Measurements from ENCODE around the gene ZNF837. TPM values are rescaled to one million over a fixed set of nuclear protein-coding genes. Genes with fewer than 3 reads are reported as not detected.

The ZNF837 gene
- total RNA-seq, 1 donor from 2014 or later, result not detected

DNA sequence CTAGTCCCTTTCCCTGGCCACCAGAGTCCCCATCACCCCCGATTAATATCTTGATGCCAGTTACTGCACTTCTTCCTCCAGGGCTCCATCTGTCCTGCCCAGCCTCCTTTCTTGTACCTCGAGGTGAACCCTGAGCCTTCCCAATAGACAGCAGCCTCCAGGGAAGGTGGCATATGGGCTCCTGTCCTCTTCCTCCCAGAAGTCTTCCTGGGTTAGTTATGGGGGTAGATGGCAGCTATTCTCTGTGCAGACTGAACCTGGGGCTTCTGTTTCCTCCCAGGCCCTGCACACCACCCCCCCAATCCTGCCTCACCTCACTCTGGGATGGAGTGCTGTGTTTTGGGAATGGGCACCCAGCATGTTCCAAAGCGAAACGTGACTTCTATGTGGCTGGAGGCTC lies 17.3 kb upstream of the ZNF837 start:
- H3K4me3 ChIP-seq, result no peak overlapping the region
- peaks cover 16 to 22% of the 10 kb centered on the region in 2 donors for H3K36me3 ChIP-seq
- DNase-seq (ENCODE audit: low spot score in 2 of 2), result no peak
- no peaks in the 10 kb centered on the region for H3K27me3 ChIP-seq
- H3K27ac ChIP-seq, result no peak overlapping the region
- intact Hi-C loops (cut with DNase I), result no loop called here
- H3K9me3 ChIP-seq, result no peaks in the 10 kb centered on the region
- H3K4me1 ChIP-seq, result peaks cover 7 to 10% of the 10 kb centered on the region in 2 donors
- TF ChIP-seq, protein P1, sequence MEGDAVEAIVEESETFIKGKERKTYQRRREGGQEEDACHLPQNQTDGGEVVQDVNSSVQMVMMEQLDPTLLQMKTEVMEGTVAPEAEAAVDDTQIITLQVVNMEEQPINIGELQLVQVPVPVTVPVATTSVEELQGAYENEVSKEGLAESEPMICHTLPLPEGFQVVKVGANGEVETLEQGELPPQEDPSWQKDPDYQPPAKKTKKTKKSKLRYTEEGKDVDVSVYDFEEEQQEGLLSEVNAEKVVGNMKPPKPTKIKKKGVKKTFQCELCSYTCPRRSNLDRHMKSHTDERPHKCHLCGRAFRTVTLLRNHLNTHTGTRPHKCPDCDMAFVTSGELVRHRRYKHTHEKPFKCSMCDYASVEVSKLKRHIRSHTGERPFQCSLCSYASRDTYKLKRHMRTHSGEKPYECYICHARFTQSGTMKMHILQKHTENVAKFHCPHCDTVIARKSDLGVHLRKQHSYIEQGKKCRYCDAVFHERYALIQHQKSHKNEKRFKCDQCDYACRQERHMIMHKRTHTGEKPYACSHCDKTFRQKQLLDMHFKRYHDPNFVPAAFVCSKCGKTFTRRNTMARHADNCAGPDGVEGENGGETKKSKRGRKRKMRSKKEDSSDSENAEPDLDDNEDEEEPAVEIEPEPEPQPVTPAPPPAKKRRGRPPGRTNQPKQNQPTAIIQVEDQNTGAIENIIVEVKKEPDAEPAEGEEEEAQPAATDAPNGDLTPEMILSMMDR (IDR thresholded peaks at IDR 0.05), result no peak

DNA sequence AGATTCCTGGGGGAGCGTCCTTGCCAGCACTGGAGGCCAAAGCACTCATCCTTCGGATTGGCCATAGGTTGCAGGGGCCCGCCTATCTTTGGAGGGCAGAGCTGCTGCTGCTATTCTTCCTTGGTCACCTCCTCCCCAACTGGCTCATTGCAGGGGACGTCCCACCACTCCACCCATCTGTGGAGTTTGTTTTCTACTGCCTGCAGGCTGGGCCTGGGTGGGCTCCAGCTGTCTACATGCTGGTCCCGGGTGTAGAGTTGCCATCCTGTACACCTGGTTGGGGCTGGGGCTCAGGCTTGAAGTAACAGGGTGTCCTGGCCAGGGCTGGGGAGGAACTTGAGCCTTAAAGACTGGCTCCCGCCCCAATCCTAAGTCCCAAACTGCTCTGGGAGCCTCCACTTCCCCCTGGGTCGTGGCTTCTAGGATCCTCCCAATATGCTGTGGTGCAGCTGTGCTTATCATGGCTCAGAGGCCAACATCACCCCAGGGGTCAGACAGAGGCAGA lies 16.8 kb upstream of the ZNF837 start:
- no peak for DNase-seq (ENCODE audit: low spot score in 2 of 2)
- no peaks in the 10 kb centered on the region for H3K9me3 ChIP-seq
- no peaks in the 10 kb centered on the region for H3K27me3 ChIP-seq
- peaks cover 21 to 27% of the 10 kb centered on the region in 2 donors for H3K36me3 ChIP-seq
- no peak overlapping the region for H3K27ac ChIP-seq
- intact Hi-C loops (cut with DNase I), result no loop called here
- H3K4me3 ChIP-seq, result no peak overlapping the region
- TF ChIP-seq, protein P1 (IDR thresholded peaks at IDR 0.05), result no peak
- peaks cover 7 to 10% of the 10 kb centered on the region in 2 donors for H3K4me1 ChIP-seq

DNA sequence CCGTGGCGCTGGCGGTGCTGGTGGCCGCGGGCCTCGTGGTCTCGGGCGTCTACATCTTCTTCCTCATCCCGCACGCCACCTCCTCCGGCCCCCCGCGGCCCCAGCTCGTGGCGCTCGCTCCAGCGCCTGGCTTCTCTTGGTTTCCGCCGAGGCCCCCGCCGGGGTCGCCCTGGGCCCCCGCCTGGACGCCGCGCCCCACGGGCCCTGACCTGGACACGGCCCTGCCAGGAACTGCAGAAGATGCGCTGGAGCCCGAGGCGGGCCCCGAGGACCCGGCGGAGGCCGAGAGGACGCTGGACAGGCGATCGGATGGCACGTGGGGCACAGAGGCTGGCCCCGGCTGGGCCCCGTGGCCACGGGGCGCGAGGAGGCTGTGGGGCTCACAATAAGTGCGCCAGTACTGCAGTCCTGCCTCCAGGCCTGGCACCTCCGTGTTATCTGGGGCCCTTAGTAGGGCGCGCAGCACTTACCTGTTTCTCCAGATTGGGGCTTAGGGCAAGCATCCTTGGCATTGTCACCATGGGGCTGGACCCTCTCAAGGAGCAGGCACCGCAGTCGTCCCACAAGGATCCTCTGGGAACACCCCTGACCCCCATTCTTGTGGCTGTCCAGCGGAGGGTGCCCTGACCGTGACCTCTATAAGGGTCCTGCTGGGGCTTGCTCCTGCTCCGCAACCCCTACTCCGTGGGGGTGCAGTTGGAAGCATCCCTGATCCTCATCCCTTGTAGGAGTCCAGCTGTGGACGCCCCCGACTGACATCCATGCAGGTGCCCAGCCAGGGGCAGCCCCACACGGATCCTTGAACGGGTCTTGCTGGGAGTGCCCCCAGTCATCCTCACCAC lies 16.1 kb upstream of the ZNF837 start:
- H3K36me3 ChIP-seq, result peaks cover 24 to 33% of the 10 kb centered on the region in 2 donors
- peaks cover 7 to 10% of the 10 kb centered on the region in 2 donors for H3K4me1 ChIP-seq
- H3K27ac ChIP-seq, result no peak overlapping the region
- TF ChIP-seq, protein P1 (IDR thresholded peaks at IDR 0.05), result no peak
- no peak overlapping the region for H3K4me3 ChIP-seq
- H3K9me3 ChIP-seq, result no peaks in the 10 kb centered on the region
- H3K27me3 ChIP-seq, result no peaks in the 10 kb centered on the region
- DNase-seq (ENCODE audit: low spot score in 2 of 2), result no peak
- intact Hi-C loops (cut with DNase I), result no loop called here

DNA sequence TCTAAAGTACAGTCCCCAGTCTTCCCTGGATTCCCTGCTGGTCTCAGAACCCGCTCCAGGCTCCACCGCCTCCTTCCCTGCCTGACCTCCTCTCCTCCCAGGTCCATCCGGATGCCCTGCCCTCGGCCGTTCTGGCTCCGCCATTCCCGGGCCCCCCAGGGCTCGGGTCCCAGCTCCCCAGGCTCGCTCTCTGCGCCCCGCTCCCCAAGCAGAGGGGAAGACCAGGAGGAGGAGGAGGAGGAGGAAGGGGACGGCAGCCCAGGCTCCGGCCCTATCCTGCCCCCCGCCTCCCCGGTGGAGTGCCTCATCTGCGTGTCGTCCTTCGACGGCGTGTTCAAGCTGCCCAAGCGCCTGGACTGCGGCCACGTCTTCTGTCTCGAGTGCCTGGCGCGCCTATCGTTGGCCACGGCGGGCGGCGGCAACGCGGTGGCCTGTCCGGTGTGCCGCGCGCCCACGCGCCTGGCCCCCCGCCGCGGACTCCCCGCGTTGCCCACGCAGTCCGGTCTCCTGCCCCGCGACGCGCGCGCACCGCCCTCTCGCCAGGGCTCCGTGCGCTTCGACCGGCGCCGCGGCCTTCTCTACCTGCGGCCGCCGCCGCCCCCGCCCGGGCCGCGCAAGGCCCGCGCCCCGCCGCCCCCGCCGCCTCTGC lies 15.3 kb upstream of the ZNF837 start:
- no peaks in the 10 kb centered on the region for H3K9me3 ChIP-seq
- intact Hi-C loops (cut with DNase I), result no loop called here
- no peak overlapping the region for H3K4me3 ChIP-seq
- DNase-seq (ENCODE audit: low spot score in 2 of 2), result no peak
- H3K4me1 ChIP-seq, result peaks cover 7 to 10% of the 10 kb centered on the region in 2 donors
- TF ChIP-seq, protein P1 (IDR thresholded peaks at IDR 0.05), result no peak
- H3K27ac ChIP-seq, result no peak overlapping the region
- H3K27me3 ChIP-seq, result no peaks in the 10 kb centered on the region
- H3K36me3 ChIP-seq, result peaks cover 27 to 39% of the 10 kb centered on the region in 2 donors

DNA sequence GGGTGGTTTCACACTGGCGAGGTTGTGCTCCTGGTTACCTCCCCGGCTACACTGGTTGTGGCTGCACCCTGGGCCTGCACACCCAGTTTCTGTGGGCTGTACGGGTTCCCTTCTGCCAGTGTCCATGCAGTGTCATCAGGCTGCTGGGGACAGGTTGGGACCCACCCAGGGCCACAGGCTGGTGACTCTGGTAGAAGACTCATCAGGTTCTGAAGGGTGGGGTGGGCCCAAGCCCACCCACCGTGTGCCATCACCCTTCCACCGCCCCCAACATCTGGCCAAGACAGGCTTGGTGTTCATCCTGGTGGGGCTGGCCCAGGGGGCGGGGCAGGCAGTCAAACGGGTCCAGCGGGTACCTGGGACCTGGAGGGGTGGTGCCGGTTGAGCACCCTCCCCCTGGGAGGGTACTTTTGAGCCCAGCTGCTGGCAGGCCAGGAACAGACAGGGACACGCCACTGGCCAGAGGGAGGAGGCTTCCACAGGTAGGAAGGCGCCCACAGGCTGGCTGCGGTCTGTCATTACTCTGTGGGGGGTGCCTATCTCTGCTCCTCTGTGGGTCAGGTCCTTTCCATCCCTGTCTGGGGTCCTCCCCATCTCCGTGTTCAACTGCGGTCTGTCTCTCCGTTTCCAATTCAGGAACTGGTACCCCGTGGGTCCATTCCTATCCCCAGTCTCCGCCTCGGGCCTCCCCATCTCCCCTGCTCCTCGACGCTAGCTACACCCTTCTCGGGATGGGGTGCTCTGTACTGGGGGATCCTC lies 14.6 kb upstream of the ZNF837 start, which contains the start of gene RNF225:
Gene RNF225, plus strand, starts transcription at position 437 of the 759 bp plus-strand sequence. CDS start 434 bp downstream, outside the sequence.
- Histone ChIP-seq H3K9me3 (no peaks in the 10 kb centered on the region), H3K4me1 (peaks cover 2 to 9% of the 10 kb centered on the region in 2 donors), H3K4me3 (no peak within 1 kb of the TSS), H3K36me3 (peaks cover 27 to 46% of the 10 kb centered on the region in 2 donors), H3K27me3 (no peaks in the 10 kb centered on the region), H3K27ac (no peak within 1 kb of the TSS)
- intact Hi-C loops (cut with DNase I), result no loop called here
- DNase-seq (ENCODE audit: low spot score in 2 of 2), result no peak
- TF ChIP-seq, protein P1 (IDR thresholded peaks at IDR 0.05), result no peak
